Keratinocyte (primary cell): ENCODE measurements around the gene TMEM191C. TPM values are rescaled to one million over a fixed set of nuclear protein-coding genes. Genes with fewer than 3 reads are reported as not detected.
"Not testable (repeated sequence)": the region's sequence is repeated elsewhere in the genome, so short reads cannot be mapped to it uniquely, and the experiment has no call there.

Source experiments
- DNase-seq: peaks from one replicate; pipeline ENCODE4 v3.0.0-alpha.2; 2011; ENCODE audit warnings: low read depth, missing footprints, low spot score
- FAIRE-seq: peaks from 2 replicates; lab custom pipeline; 2011; peaks lifted over from hg19 to GRCh38; lab: Jason Lieb, UNC
- H2AFZ ChIP-seq: 2 replicates; pipeline ENCODE4 v1.6.0; 2012; ENCODE audit warnings: low read length, control low read depth, inconsistent platforms; ENCODE audit not compliant: control insufficient read depth
- H3K27ac ChIP-seq: 2 replicates; pipeline ENCODE4 v1.5.1; 2011; ENCODE audit warnings: low read length; ENCODE audit not compliant: control insufficient read depth, insufficient read depth
- H3K27me3 ChIP-seq: 3 replicates; pipeline ENCODE4 v1.6.0; 2011; ENCODE audit warnings: low read length; ENCODE audit not compliant: control insufficient read depth, insufficient read depth; ENCODE audit errors: extremely low read depth
- H3K36me3 ChIP-seq, 2 experiments: 2 replicates in 1 of 2; 3 replicates in 1 of 2; pipeline ENCODE4 v1.5.1; 2011; ENCODE audit warnings: low read length in 2 of 2, mild to moderate bottlenecking in 1 of 2; ENCODE audit not compliant: control insufficient read depth in 2 of 2, insufficient read depth in 2 of 2; ENCODE audit errors: extremely low read depth in 1 of 2
- H3K4me1 ChIP-seq: 3 replicates; pipeline ENCODE4 v1.5.1; 2011; ENCODE audit warnings: low read length; ENCODE audit not compliant: control insufficient read depth, insufficient read depth; ENCODE audit errors: extremely low read depth
- H3K4me2 ChIP-seq: 3 replicates; pipeline ENCODE4 v1.6.0; 2011; ENCODE audit warnings: low read depth, low read length; ENCODE audit not compliant: control insufficient read depth, insufficient read depth; ENCODE audit errors: extremely low read depth
- H3K4me3 ChIP-seq, 3 experiments: fragments of 200-600 bp in 1 of 3; sonication (generic) in 1 of 3; 2 replicates in 2 of 3; 3 replicates in 1 of 3; pipeline ENCODE4 v1.5.1; 2011 to 2016; ENCODE audit warnings: low read length in 3 of 3, mild to moderate bottlenecking in 3 of 3, control low read depth in 2 of 3, inconsistent platforms in 1 of 3, low read depth in 1 of 3, mixed read lengths in 1 of 3, mixed run types in 1 of 3, moderate library complexity in 1 of 3; ENCODE audit not compliant: control insufficient read depth in 2 of 3, insufficient read depth in 2 of 3; ENCODE audit errors: extremely low read depth in 1 of 3
- H3K79me2 ChIP-seq: 2 replicates; pipeline ENCODE4 v1.6.0; 2012; ENCODE audit warnings: low read length; ENCODE audit not compliant: control insufficient read depth, insufficient read depth
- H3K9ac ChIP-seq: 3 replicates; pipeline ENCODE4 v1.6.0; 2011; ENCODE audit warnings: low read length; ENCODE audit not compliant: control insufficient read depth, insufficient read depth; ENCODE audit errors: extremely low read depth
- H3K9me1 ChIP-seq: 3 replicates; pipeline ENCODE4 v1.6.0; 2011; ENCODE audit warnings: low read length; ENCODE audit not compliant: control insufficient read depth, insufficient read depth; ENCODE audit errors: extremely low read depth
- H3K9me3 ChIP-seq: 2 replicates; pipeline ENCODE4 v1.5.1; 2012; ENCODE audit warnings: low read depth, low read length; ENCODE audit not compliant: control insufficient read depth
- H4K20me1 ChIP-seq: 3 replicates; pipeline ENCODE4 v1.6.0; 2011; ENCODE audit warnings: low read length; ENCODE audit not compliant: control insufficient read depth, insufficient read depth; ENCODE audit errors: extremely low read depth
- dilution Hi-C: fragments of 300-500 bp; cut with MboI; formaldehyde crosslinking; loops from one replicate; pipeline ENCODE4 v1.7.0; 2020; ENCODE audit warnings: low sequenced_read_pairs; ENCODE audit not compliant: extremely low pct_ligation_motif_present
- polyA plus RNA-seq, 5 experiments: library from polyadenylated mRNA; depleted of rRNA in 3 of 5; stranded (reverse) in 3 of 5; stranded (forward) in 1 of 5; unstranded in 1 of 5; fragments of >200 nt; gene quantifications; 1 replicate in 1 of 5; 2 replicates in 3 of 5; 3 replicates in 1 of 5; pipeline versions ENCODE4 v1.2.1 to v1.2.3, GENCODE V29; 2011 to 2012; ENCODE audit warnings: missing spikeins in 2 of 5, low read depth in 1 of 5, low replicate concordance in 1 of 5

TMEM191C gene
- polyA plus RNA-seq, 1 donor (not counting 4 experiments of a cell fraction or from before 2014, with no cell fraction given): 0.31 TPM

- FAIRE-seq, H3K27ac ChIP-seq: not testable (repeated sequence)
Observed at GRCh38 chr22:21489149-21489680, 22.0 kb downstream of the TMEM191C start.

GRCh38 chr22:21490556-21490955 is 23.4 kb downstream of the TMEM191C start:
- H3K4me2 ChIP-seq, H3K9me3 ChIP-seq, H3K9me1 ChIP-seq, H4K20me1 ChIP-seq, DNase-seq, FAIRE-seq, H3K27ac ChIP-seq, dilution Hi-C loops, H3K79me2 ChIP-seq, H3K4me1 ChIP-seq, H3K27me3 ChIP-seq, H3K4me3 ChIP-seq, H3K36me3 ChIP-seq, H2AFZ ChIP-seq, H3K9ac ChIP-seq: not testable (repeated sequence)

More at GRCh38 chr22:21489149-21489680, 22.0 kb downstream of the TMEM191C start:
- H4K20me1 ChIP-seq, H3K4me3 ChIP-seq, H3K79me2 ChIP-seq, DNase-seq, H3K4me2 ChIP-seq, dilution Hi-C loops, H3K9me3 ChIP-seq, H3K9ac ChIP-seq, H3K27me3 ChIP-seq, H3K9me1 ChIP-seq, H3K36me3 ChIP-seq, H2AFZ ChIP-seq, H3K4me1 ChIP-seq: not testable (repeated sequence)

- FAIRE-seq, H3K79me2 ChIP-seq, H3K9me3 ChIP-seq, H4K20me1 ChIP-seq, H3K36me3 ChIP-seq, H3K27me3 ChIP-seq, dilution Hi-C loops, H3K9me1 ChIP-seq, H3K4me1 ChIP-seq, H3K9ac ChIP-seq, H3K4me3 ChIP-seq, H3K4me2 ChIP-seq, H3K27ac ChIP-seq, H2AFZ ChIP-seq, DNase-seq: not testable (repeated sequence)
Observed at GRCh38 chr22:21492271-21492670, 25.1 kb downstream of the TMEM191C start.

GRCh38 chr22:21493789-21494782 is 26.9 kb downstream of the TMEM191C start:
- H3K4me2 ChIP-seq, H3K4me3 ChIP-seq, dilution Hi-C loops, H4K20me1 ChIP-seq, H3K9me1 ChIP-seq, DNase-seq, H3K27me3 ChIP-seq, H2AFZ ChIP-seq, H3K79me2 ChIP-seq, FAIRE-seq, H3K9ac ChIP-seq, H3K9me3 ChIP-seq, H3K4me1 ChIP-seq, H3K27ac ChIP-seq, H3K36me3 ChIP-seq: not testable (repeated sequence)

GRCh38 chr22:21497984-21498383 is 30.8 kb downstream of the TMEM191C start:
- H3K27me3 ChIP-seq, H3K9me1 ChIP-seq, H3K4me3 ChIP-seq, H3K9ac ChIP-seq, H2AFZ ChIP-seq, H3K4me1 ChIP-seq, H3K36me3 ChIP-seq, dilution Hi-C loops, H3K79me2 ChIP-seq, DNase-seq, H4K20me1 ChIP-seq, H3K27ac ChIP-seq, FAIRE-seq, H3K9me3 ChIP-seq, H3K4me2 ChIP-seq: not testable (repeated sequence)
